NB4 (cell line): ENCODE results near the gene RPL35.

Source experiments
- CTCF ChIP-seq: IDR thresholded peaks from one replicate; pipeline ENCODE4 v1.5.1; 2012; ENCODE audit warnings: low read depth, low read length
- MAX ChIP-seq: IDR thresholded peaks from 2 replicates; pipeline ENCODE4 v1.6.1; 2011; ENCODE audit warnings: low read depth, low read length
- POLR2A ChIP-seq: IDR thresholded peaks from 2 replicates; pipeline ENCODE4 v1.6.1; 2011; ENCODE audit warnings: mild to moderate bottlenecking; ENCODE audit not compliant: insufficient read length; ENCODE audit errors: extremely low read depth

GRCh38 chr9:124863371-124863871 lies 1.7 kb upstream of the RPL35 start:
- no peak for TF ChIP-seq CTCF
- TF ChIP-seq POLR2A = no peak
- no peak for TF ChIP-seq MAX
